ENCODE measurements around the gene CCL27. TPM values are rescaled to one million over a fixed set of nuclear protein-coding genes. Genes with fewer than 3 reads are reported as not detected.

Gene CCL27
- total RNA-seq, 1 donor from 2014 or later = not detected

DNA sequence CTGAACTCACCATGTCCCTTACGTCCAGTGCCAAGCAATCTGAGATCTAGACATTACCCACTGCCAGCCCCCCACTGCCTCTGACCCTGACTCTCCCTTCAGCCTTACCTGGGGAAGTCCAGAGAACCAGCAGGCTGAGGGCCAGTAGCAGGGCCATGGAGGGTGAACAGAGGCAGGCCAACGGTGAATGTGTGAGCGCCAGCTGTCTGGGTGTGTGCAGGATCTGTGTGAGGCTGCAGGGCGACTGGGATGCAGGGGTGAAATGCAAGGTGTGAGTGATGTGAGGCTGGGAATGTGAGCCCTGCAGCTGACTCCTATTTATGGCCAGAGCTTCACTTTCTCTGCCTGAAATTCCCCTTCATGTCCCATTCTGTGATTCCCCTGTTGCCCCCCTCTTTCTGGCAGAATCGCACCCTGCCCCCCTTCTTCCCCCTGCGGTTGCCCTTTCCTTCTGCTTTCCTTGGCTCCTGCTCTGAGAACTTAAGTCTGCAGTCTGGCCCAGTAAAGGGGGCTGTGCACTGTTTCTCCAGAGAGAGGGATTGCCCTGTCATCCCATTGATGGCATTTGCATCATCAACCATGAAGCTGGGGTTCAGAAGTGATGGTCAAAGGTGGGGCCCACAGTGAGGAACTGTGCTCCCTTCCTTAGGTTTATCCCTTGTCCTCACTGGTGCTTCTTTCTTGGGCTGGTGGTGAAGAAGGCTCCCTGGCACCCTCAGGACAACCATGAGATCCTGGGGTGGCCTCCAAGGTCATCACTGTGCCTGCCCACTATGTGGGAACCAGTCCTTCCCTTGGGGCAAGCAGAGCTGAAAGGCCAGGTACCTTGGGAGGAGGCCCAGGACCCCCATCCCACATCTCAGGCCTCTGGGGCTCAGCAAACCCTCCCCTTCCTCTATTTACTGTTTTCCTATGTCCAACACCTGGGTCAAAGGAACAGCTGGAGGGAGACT lies 28.8 kb upstream of the CCL27 start, which contains the start of gene CCL19:
Gene CCL19 (minus strand): TSS at position 294 of the 953 bp plus-strand sequence. CDS start 137 bp downstream, at position 157.
- Mint-ChIP-seq H3K9me3 (ENCODE audit: low read depth) (no peaks in the 10 kb centered on the region), H3K4me3 (ENCODE audit: unreplicated experiment) (no peak within 1 kb of the TSS), H3K36me3 (ENCODE audit: low read depth) (peaks cover 3% of the 10 kb centered on the region), H3K4me1 (ENCODE audit: low read depth) (no peaks in the 10 kb centered on the region), H3K27me3 (ENCODE audit: low read depth) (no peaks in the 10 kb centered on the region), H3K27ac (ENCODE audit: unreplicated experiment) (no peak within 1 kb of the TSS)
- TF ChIP-seq, protein P1, sequence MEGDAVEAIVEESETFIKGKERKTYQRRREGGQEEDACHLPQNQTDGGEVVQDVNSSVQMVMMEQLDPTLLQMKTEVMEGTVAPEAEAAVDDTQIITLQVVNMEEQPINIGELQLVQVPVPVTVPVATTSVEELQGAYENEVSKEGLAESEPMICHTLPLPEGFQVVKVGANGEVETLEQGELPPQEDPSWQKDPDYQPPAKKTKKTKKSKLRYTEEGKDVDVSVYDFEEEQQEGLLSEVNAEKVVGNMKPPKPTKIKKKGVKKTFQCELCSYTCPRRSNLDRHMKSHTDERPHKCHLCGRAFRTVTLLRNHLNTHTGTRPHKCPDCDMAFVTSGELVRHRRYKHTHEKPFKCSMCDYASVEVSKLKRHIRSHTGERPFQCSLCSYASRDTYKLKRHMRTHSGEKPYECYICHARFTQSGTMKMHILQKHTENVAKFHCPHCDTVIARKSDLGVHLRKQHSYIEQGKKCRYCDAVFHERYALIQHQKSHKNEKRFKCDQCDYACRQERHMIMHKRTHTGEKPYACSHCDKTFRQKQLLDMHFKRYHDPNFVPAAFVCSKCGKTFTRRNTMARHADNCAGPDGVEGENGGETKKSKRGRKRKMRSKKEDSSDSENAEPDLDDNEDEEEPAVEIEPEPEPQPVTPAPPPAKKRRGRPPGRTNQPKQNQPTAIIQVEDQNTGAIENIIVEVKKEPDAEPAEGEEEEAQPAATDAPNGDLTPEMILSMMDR (IDR thresholded peaks at IDR 0.05) = no peak
- peak; percentile 87 for DNase-seq (ENCODE audit: low spot score)

DNA sequence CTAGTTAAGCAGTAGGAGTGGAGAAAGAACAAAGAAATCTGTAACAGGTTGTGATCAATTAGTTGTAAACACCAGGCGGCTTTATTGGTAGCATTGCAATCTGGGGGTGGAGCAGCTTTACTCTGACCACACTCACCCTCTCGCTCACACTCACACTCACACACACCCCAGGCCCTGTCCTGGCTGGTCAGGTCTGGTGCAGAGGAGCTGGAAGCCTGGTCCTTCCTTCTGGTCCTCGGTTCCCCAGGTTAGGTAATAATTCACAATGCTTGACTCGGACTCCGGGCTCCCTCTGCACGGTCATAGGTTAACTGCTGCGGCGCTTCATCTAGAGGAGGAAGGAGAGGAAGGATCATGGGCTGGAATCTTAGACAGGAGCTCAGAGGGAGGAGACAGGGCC lies 27.1 kb upstream of the CCL27 start:
- H3K36me3 Mint-ChIP-seq (ENCODE audit: low read depth) = peaks cover 4% of the 10 kb centered on the region
- TF ChIP-seq, protein P1 (IDR thresholded peaks at IDR 0.05) = no peak
- no peaks in the 10 kb centered on the region for H3K27me3 Mint-ChIP-seq (ENCODE audit: low read depth)
- no peaks in the 10 kb centered on the region for H3K4me1 Mint-ChIP-seq (ENCODE audit: low read depth)
- no peak overlapping the region for H3K4me3 Mint-ChIP-seq (ENCODE audit: unreplicated experiment)
- H3K27ac Mint-ChIP-seq (ENCODE audit: unreplicated experiment) = no peak overlapping the region
- no peaks in the 10 kb centered on the region for H3K9me3 Mint-ChIP-seq (ENCODE audit: low read depth)
- DNase-seq (ENCODE audit: low spot score) = peak; percentile 50

DNA sequence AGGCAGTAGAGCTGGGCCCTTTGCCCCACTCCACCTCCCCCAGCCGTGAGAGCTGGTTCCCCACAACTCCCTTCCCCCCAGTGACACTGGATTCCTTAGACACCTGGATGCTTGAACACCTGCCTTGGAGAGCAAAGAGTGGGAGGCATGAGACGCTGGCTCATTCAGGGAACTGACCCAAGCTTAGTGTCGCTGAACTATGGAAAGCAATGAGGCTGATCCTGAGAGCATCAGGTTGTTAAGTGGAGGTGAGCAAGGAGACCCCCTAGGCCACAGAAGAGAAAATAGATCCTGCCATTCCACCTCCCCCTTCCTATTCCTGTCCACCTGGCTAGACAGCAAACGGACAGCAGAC lies 26.6 kb upstream of the CCL27 start:
- no peaks in the 10 kb centered on the region for H3K9me3 Mint-ChIP-seq (ENCODE audit: low read depth)
- no peak overlapping the region for H3K27ac Mint-ChIP-seq (ENCODE audit: unreplicated experiment)
- no peak for DNase-seq (ENCODE audit: low spot score)
- H3K4me1 Mint-ChIP-seq (ENCODE audit: low read depth) = no peaks in the 10 kb centered on the region
- peaks cover 4% of the 10 kb centered on the region for H3K36me3 Mint-ChIP-seq (ENCODE audit: low read depth)
- TF ChIP-seq, protein P1 (IDR thresholded peaks at IDR 0.05) = no peak
- H3K27me3 Mint-ChIP-seq (ENCODE audit: low read depth) = no peaks in the 10 kb centered on the region
- no peak overlapping the region for H3K4me3 Mint-ChIP-seq (ENCODE audit: unreplicated experiment)

DNA sequence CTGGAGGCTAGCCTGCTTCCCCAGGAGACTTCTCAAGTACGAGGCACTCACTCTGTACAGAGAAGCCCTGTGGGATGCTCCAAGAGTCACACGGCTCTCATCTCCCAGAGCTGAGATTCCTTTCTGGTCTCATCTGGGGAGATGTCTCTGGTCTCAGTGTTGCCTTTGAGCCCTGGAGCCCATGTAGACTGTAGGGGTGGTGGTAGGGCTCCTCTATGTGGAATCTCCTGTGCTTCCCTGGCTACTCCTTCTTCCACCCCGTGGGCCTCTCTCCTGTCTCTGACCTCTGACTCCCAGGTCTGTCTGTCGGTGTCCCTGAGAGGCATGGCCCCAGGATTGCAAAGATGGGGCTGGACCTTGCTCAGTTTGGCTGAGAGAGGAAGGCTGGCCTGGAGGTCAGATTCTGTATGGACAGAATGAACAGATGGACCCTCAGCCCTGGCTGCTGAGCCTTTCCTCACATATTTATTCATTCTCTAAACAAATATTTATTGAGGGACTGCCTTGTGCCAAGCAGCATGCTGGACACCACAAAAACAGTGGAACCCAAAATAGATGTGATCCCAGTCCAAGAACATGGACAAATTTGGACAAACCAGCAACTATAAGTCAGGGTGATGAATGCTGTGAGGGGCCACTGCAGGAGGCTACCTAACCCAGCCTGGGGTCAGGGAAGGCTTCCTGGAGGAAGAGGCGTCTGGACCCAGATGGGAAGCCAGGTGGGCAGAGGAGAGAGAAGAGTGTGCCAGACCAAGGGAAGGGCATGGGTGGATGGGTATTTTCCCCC lies 26.1 kb upstream of the CCL27 start:
- H3K27ac Mint-ChIP-seq (ENCODE audit: unreplicated experiment) = no peak overlapping the region
- TF ChIP-seq, protein P1 (IDR thresholded peaks at IDR 0.05) = no peak

More for the DNA sequence above, 26.1 kb upstream of the CCL27 start:
- Mint-ChIP-seq H3K9me3 (ENCODE audit: low read depth) (no peaks in the 10 kb centered on the region), H3K36me3 (ENCODE audit: low read depth) (peaks cover 3% of the 10 kb centered on the region), H3K27me3 (ENCODE audit: low read depth) (no peaks in the 10 kb centered on the region), H3K4me3 (ENCODE audit: unreplicated experiment) (no peak overlapping the region), H3K4me1 (ENCODE audit: low read depth) (no peaks in the 10 kb centered on the region)
- peak; percentile 35 for DNase-seq (ENCODE audit: low spot score)
